Middle frontal gyrus (tissue), 1 donor: ENCODE data around the gene TMEM80.

Experiments used
- DNase-seq: peaks from one replicate; pipeline ENCODE4 v3.0.0-alpha.2; 2015; ENCODE audit warnings: low spot score; ENCODE audit errors: extremely low spot score

Gene TMEM80

DNA sequence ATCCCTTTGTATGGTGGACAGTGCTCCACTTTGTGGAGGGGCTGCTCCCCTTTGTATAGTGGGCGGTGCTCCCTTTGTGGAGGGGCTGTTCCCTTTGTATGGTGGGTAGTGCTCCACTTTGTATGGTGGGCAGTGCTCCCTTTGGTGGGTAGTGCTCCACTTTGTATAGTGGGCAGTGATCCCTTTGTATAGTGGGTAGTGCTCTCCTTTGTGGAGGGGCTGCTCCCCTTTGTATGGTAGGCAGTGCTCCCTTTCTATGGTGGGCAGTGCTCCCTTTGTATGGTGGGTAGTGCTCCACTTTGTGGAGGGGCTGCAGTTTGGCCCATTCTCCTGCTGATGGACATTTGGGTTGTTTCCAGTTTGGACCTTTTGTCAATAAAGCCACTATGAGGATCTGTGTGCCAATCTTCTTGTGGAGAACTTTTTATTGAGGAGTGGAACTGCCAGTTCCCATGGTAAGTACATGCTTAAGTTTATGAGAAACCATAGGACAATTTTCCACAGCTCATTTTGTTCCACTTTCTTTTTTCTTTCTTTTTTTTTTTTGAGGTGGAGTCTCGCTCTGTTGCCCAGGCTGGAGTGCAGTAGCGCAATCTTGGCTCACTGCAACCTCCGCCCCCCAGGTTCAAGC, 47.1 kb downstream of the TMEM80 start:
- DNase-seq, result no peak

DNA sequence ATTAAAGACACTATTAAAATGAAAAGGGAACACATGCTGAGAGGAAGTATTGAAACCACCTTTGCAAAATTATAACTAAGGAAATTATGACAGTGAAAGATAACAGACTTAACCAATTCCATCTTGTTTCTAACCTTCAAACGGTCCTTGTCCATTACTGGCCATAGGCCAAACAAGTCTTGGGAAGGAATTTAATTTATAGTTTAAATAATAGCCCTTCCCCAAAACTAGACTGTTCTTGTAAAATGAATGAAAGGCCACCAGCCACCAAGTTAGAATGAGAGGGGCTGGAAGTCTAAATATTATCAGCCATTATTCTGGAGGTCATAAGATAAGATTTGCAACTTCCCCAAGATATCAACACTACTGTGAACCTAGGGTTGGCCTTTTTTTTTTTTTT, 49.8 kb downstream of the TMEM80 start:
- DNase-seq, result no peak

DNA sequence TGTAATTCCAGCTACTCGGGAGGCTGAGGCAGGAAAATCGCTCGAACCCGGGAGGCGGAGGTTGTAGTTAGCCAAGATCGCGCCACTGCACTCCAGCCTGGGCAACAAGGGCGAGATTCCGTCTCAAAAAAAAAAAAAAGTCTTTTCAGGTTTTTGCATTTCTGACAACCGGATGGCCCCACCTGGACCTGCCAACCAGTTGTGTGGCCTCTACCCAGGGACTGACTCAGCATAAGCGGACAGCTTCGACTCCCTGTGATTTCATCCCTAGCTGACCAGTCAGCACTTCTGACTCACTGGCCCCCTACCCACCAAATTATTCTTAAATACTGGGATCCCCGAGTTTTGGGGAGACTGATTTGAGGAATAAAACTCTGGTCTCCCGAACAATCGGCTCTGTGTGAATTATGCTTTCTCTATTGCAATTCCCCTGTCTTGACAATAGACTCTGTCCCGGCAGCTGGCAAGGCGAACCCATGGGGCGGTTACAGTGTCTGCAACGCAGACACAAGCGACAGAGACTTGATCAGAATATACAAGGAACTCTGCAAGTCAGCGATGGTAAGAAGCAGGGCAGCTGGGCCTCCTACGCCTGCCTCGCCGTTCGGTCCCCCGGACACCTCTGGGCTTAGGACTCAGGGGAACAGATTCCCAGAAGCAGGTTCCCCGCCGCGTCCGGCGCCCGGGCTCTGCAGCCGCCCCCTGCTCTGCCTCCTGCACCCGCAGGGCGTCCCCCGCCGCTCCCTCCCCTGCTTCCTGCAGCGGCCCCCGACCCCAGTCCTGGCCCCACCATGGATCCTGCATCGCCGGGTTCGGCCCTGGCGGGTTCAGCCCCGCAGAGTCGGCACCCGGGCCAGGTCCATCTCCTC, 50.9 kb downstream of the TMEM80 start:
- DNase-seq, result peak; percentile 37

DNA sequence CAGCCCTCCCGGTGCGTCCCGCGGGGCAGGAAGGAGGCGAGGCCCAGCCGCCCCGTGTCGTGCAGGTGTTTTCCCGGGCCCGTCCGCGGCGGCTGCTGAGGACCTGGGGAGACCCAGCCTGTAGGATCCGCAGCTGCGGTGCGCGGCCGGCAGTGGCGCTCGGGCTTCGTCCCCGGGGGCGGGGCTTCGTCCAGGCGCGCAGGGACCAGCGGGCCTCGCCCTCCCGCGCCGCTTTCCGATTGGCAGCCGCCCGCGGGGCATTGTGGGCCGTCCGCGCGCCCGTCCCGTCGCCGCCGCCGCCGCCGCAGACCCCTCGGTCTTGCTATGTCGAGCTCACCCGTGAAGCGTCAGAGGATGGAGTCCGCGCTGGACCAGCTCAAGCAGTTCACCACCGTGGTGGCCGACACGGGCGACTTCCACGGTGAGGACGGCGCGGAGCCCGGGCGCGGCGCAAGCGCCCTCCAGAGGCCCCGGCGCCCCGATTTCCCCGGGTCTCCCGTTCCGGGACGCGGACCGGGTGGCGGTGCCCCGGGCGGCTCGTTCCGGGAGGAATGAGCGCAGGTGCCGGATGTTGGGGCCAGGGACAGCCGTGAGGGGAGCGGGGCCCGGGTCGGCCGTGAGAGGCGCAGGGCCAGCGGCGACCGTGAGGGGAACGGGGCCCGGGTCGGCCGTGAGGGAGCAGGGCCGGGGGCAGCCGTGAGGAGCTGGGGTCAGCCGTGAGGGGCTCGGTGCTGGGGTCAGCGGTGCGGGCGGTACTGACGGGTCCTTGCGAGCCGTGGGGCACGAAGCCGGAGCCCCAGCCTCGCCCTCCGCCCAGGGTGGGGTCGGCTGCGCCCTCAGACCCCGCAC, 51.8 kb downstream of the TMEM80 start, which contains the start of gene TALDO1:
Gene TALDO1 (plus strand): TSS at position 307 of the 849 bp plus-strand sequence. CDS start 18 bp downstream, at position 325.
- DNase-seq, result peak; percentile 90

DNA sequence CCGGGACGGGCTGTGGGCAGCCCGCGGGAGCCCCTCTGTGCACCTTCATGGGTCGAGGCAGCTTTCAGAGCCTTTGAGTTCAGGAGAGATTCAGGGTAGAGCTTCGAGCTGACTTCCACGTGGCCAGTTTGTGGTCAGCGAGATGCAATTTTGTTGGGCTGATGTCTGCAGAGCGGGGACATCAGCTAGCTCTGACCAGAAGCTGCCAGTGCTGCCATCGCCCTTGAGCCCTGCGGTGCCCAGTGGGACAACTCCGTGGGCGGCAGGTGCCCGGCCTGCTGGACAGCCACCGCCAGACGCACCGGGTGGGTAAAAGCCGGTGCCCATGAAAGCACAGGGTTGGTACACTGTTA, 52.4 kb downstream of the TMEM80 start:
- DNase-seq, result no peak

DNA sequence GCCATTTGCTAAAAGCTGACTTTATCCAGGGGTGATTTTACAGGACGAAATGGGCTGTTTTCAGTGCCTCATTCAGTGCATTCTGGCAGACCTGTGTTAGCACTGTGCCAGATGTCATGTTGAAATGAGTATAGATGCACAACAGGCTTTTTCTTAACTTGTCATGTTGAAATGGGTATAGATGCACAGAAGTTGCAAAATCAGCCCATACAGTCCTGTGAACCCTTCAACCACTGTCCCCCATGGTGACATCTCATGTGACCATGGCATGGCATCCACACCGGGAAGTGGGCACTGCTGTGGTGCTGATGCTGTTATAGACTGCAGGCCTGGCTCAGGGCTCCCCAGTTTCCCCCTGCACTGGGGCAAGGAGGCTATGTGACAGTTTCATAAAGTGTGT, 54.1 kb downstream of the TMEM80 start:
- DNase-seq, result no peak
